SK-N-DZ (cell line): ENCODE measurements around the gene YWHAG.
"Not testable (repeated sequence)": the region's sequence is repeated elsewhere in the genome, so short reads cannot be mapped to it uniquely, and the experiment has no call there.

Source experiments
- DNase-seq: peaks from one replicate; pipeline ENCODE4 v3.0.0-alpha.2; 2015; ENCODE audit warnings: low spot score

YWHAG gene

DNA sequence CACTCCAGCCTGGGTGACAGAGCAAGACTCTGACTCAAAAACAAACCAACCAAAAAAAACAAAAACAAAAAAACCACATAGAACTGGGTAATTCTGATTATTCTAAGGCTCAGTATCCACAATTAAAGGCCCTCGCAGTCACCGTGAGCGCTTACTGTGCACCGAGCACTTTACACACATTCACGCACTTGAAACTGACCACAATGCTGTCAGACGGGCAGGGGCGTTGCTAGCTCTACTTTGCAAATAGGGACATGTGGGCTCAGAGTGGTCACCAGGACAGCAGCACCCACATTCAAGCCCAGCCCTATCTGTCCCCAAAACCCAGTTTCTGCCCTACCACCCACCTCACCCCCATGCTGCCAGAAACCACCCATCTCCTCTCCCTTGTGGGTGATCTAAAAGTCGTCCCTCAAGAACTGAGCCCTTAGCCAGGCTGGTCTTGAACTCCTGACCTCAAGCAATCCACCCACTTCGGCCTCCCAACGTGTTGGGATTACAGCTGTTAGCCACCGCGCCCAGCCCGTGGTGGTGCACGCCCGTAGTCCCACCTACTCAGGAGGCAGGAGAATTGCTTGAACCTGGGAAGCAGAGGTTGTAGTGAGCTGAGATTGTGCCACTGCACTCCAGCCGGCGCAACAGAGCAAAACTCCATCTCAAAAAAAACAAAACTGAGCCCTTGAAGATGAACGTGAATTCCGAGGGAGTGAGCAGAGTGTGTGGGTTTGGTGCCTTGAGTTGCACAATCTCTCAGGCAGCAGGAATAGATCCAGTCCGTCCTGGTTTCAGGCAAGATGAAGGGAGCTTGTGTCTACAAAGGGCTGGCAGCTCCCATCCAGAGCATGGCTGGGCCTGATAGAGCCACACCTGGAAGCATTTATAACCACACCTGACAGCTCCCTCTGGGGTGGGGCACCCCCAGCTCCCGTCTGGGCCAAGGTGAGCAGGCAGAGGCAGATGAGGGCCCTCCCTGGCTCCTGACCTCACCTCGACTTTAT is 61.7 kb downstream of the YWHAG start:
- no peak for DNase-seq

DNA sequence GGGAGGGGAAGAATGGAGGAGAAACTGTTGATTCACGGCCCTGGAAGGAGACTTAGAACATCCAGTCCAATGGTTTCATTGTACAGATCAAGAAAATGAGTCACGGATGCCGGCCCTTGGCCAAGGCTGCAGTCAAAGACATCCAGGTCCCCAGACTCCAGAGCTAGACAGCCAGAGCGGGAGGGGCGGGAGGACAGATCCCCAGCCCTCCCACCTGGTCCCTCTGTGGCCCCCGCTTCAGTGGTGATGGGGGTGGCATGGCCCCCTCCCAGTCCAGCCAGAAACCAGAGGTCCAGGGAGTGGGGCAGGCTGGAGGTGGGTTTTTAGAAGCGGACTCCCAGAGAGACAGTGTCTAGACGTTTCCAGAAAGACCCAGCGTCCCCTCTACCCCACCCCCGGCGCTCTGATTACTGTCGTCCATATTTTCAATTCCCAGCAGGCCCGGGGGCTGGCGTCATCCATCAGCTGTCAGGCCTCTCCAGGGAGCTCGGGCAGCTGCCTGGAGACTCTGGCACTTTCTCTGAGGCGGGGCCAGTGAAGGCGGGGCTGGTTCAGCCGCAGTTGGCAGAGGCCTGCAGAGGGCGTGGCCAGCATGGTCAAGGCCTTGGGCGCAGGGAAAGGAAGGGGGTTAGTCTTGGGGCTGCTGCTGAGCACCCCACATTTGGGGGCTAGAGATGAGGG is 64.3 kb downstream of the YWHAG start:
- peak; percentile 94 for DNase-seq

- DNase-seq, result no peak
Observed at GRCh38 chr7:76293407-76293901, 65.3 kb downstream of the YWHAG start.

DNA sequence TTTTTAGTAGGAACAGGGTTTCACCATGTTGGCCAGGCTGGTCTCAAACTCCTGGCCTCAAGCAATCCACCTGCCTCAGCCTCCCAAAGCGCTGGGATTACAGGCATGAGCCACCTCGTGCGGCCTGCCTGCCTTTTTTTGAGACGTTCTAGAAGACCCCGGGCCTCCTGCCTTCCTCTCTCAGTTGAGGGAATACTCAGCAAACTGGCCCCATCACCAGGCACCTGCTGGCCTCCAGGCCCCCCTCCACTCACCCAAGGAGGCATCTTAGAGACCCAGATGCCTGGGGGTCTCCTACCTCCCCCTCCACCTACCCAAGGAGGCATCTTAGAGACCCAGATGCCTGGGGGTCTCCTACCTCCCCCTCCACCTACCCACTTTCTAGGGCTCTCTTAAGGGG is 65.9 kb downstream of the YWHAG start:
- not testable (repeated sequence) for DNase-seq

- DNase-seq, result no peak
Observed at GRCh38 chr7:76292213-76292573, 66.6 kb downstream of the YWHAG start.

- peak; percentile 85 for DNase-seq
Observed at GRCh38 chr7:76291351-76292212, 67.2 kb downstream of the YWHAG start.

DNA sequence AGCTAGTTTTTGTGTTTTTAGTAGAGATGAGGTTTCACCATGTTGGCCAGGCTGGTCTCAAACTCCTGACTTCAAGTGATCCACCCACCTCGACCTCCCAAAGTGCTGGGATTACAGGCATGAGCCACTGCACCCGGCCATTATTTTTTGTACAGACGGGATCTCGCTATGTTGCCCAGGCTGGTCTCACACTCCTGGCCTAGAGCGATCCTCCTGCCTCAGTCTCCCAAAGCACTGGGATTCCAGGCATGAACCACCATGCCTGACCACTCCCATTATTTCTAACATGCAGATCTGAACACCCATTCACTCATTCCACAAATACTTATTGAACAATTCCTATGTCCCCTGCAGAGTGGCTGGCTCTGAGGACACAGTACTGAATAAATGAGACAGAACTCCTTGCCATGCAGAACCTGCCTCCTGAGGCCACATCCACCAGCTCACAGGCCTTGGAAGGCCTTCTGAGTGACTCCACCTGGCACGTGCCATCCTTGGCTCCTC is 67.9 kb downstream of the YWHAG start:
- DNase-seq, result not testable (repeated sequence)

DNA sequence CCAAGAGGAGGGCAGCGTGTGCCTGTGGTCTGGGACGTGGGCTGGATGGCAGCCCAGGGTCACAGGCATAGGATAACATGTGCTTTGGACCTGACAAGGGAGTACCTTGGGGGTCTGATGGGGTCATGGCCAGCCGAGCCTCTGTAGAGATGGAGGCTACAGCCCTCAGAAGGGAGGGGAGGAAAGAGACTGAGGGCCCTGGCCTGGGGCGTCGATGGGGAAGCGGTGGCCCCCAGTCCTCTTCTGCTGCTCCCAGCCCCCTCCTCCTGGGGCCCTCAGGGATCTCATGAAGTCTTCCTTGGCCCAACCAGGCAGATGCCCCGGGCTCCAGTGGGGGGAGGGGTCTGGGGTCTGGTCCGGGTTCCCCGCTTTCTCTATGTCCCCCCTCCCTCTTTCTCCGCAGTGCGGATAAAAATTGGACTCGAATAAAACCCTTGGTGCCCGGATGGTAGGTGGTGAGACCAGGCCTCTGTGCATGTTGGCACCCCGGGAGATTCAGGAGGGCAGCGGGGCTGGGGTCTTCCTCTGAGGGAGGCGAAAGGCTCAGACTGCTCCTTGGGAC is 71.9 kb downstream of the YWHAG start:
- DNase-seq, result no peak

- DNase-seq, result no peak
Observed at GRCh38 chr7:76285604-76286374, 73.0 kb downstream of the YWHAG start.

GRCh38 chr7:76283254-76284159 is 75.3 kb downstream of the YWHAG start:
- no peak for DNase-seq

DNA sequence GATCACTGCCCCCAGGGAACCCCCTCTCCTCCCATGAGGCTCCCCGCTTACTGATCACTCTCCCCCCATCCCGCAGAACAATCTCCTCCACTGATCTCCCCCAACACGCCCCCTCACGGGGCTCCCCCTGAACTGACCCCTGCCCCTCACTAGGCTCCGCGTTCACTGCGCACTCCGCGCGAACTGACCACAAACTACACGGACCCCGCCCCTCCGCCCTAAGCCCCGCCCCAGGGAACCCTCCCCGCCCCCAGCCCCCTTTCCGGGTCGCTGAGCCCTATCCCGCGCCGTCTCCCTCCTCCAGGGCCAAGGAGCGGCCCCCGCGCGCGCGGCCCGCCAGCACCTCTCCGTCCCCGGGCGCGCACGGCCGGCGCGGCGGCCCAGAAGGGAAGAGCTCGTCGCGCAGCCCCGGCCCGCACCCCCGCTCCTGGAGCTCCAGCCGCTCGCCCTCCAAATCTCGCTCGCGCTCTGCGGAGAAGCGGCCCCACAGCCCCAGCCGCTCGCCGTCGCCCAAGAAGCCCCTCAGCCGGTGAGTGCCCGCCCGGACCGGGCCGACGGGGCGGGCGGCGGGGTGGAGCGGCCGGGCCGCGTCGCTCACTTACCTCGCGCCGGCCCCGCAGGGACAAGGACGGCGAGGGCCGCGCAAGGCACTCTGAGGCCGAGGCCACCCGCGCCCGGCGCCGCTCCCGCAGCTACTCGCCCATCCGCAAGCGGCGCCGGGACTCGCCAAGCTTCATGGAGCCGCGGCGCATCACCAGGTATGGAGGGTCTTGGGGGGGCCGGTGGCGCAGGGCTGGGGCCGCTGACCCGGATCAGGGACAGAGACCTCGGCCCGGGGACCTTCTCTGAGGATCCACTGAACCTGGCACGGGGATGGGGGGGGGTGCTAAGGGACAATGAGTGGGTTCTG is 76.2 kb downstream of the YWHAG start:
- DNase-seq, result no peak

DNA sequence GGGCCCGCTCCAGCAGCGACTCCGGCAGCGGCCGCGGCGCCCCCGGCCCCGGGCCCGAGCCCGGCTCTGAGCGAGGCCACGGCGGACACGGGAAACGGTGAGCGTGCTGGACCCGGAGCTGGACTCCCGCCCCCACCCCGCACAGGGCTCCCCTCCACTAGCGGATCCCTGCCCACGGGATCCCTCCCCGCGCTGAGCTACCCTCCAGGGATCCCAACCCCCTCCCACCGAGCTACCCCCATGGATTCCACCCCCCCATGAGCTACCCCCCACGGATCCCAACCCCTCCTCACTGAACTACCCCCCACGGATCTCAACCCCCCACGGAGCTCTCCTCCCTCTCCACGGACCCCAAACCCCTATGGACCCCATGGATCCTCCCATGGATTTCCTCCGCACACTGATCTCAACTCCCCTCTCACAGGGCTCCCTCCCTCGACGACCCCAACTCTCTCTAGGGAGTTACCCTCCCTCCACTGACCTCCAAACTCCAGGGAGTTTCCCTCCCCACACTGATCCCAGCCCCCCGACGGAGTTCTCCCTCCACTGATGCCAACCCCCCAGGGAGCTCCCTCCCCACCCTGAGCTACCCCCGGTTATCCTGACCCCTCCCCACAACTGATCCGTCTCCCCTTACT is 77.0 kb downstream of the YWHAG start:
- DNase-seq, result no peak

DNA sequence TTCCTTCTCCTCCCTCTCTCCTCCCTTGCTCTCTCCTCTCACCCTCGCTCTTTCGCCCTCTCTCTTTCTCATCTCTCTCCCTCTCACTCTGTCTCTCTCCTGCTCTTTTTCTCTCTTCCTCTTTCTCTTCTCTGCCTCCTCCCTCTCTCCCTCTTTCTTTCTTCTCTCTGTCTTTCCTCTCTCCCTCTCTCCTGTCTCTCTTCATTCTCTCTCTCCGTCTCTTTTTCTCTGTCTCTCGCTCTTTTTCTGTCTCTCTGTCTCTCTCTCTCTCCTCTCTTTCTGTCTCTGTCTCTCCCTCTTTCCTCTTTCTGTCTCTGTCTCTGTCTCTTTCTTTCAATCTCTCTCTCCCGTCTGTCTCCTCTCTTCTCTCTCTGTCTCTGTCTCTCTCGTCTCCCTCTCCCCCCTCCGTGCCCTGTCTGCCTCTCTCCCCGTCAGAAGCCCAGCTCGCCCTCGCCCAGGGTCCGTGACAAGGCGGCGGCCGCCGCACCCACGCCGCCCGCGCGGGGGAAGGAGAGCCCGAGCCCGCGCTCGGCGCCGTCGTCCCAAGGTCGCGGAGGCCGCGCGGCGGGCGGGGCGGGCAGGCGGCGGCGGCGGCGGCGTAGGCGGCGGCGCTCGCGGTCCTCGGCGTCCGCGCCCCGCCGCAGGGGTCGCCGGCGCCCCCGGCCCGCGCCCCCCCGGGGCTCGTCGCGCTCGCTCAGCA is 77.6 kb downstream of the YWHAG start:
- DNase-seq, result no peak

GRCh38 chr7:76280408-76280807 is 78.4 kb downstream of the YWHAG start:
- DNase-seq, result peak; percentile 43

DNA sequence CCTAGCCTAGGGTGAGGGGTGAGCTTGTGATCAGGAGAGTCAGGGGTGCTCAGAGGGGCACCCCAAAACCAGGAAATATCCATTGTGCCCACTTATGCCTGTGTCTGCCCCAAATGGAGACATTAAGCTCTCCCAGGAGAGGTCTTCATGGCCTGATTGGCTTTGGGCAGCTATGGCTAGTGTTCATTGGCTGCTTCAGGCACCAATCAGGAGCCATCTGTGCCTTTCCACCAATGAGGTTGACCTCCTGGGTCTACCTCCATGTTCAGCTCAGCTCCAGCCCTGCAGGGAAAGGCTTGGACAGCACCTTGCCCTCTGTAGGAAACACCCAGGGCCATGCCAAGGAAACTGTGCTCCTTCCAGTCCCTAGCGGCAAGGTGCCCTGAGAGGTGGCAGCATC is 80.3 kb downstream of the YWHAG start:
- DNase-seq, result peak; percentile 53
